PFSK-1 (cell line): ENCODE data around the gene FAM162B.

Experiments used
- FOXP2 ChIP-seq: optimal IDR thresholded peaks from 2 replicates; pipeline ENCODE3; 2011; ENCODE audit warnings: borderline replicate concordance, control low read depth, inconsistent platforms; ENCODE audit not compliant: insufficient read depth; ENCODE audit errors: extremely low read length, extremely low read depth
- POLR2AphosphoS5 ChIP-seq: IDR thresholded peaks from 2 replicates; pipeline ENCODE4 v1.6.1; 2012; ENCODE audit warnings: low read depth, mild to moderate bottlenecking, control low read depth, low read length, moderate library complexity
- REST ChIP-seq, 2 experiments: IDR thresholded peaks; 2 replicates each; pipeline versions ENCODE4 v1.6.1 to v1.8.0; 2011 to 2012; ENCODE audit warnings: low read depth in 2 of 2, low read length in 2 of 2, control low read depth in 1 of 2, inconsistent platforms in 1 of 2, mild to moderate bottlenecking in 1 of 2, moderate library complexity in 1 of 2; ENCODE audit not compliant: insufficient read depth in 1 of 2
- SIN3A ChIP-seq: IDR thresholded peaks from 2 replicates; pipeline ENCODE4 v1.6.1; 2012; ENCODE audit warnings: mild to moderate bottlenecking, low read length, moderate library complexity, borderline replicate concordance; ENCODE audit not compliant: insufficient read depth
- TAF1 ChIP-seq: IDR thresholded peaks from 2 replicates; pipeline ENCODE4 v1.6.1; 2012; ENCODE audit warnings: low read length, control low read depth, borderline replicate concordance; ENCODE audit not compliant: insufficient read depth

The FAM162B gene

GRCh38 chr6:116797585-116797984, 32.1 kb upstream of the FAM162B start:
- TF ChIP-seq FOXP2, result no peak

- no peak for TF ChIP-seq FOXP2
- TF ChIP-seq TAF1, result no peak
- TF ChIP-seq REST (IDR thresholded peaks at IDR 0.05; ENCODE audit: insufficient read depth in 1 of 2, low read depth in 2 of 2, low read length in 2 of 2), result no peak
- TF ChIP-seq SIN3A, result no peak
- no peak for TF ChIP-seq POLR2AphosphoS5
These were observed 27.7 kb upstream of the FAM162B start for GRCh38 chr6:116793224-116793623.

- TF ChIP-seq REST (IDR thresholded peaks at IDR 0.05; ENCODE audit: insufficient read depth in 1 of 2, low read depth in 2 of 2, low read length in 2 of 2) (no peak), POLR2AphosphoS5 (no peak), SIN3A (no peak), FOXP2 (no peak), TAF1 (no peak)
These were observed 18.3 kb upstream of the FAM162B start for GRCh38 chr6:116783852-116784251.

GRCh38 chr6:116779573-116780164, 14.2 kb upstream of the FAM162B start:
- TF ChIP-seq POLR2AphosphoS5, result no peak
- no peak for TF ChIP-seq SIN3A

GRCh38 chr6:116773886-116774285, 8.4 kb upstream of the FAM162B start:
- no peak for TF ChIP-seq FOXP2
- TF ChIP-seq SIN3A, result no peak
- TF ChIP-seq POLR2AphosphoS5, result no peak
- no peak for TF ChIP-seq TAF1
- TF ChIP-seq REST (IDR thresholded peaks at IDR 0.05; ENCODE audit: insufficient read depth in 1 of 2, low read depth in 2 of 2, low read length in 2 of 2), result no peak

- TF ChIP-seq TAF1 (no peak), POLR2AphosphoS5 (no peak), FOXP2 (no peak), REST (IDR thresholded peaks at IDR 0.05; ENCODE audit: insufficient read depth in 1 of 2, low read depth in 2 of 2, low read length in 2 of 2) (no peak), SIN3A (no peak)
These were observed 6.9 kb upstream of the FAM162B start for GRCh38 chr6:116772450-116772849.
